T-helper 9 cell (primary cell): ENCODE measurements around the gene STAC2.
A peak's percentile ranks its signal among the peaks of the same experiment; 100 is the strongest.

ENCODE experiments used
- DNase-seq: peaks from one replicate; pipeline ENCODE4 v3.0.0-alpha.2; 2020

The STAC2 gene

GRCh38 chr17:39209317-39210092 is 16.2 kb downstream of the STAC2 start:
- peak; percentile 51 for DNase-seq

GRCh38 chr17:39208893-39209292 is 16.9 kb downstream of the STAC2 start:
- DNase-seq: no peak

- no peak for DNase-seq
These were observed 17.6 kb downstream of the STAC2 start for GRCh38 chr17:39208136-39208535.

- no peak for DNase-seq
These were observed 20.6 kb downstream of the STAC2 start for GRCh38 chr17:39205112-39205526.

GRCh38 chr17:39204245-39204644 is 21.5 kb downstream of the STAC2 start:
- DNase-seq: no peak

GRCh38 chr17:39200957-39201510 is 24.7 kb downstream of the STAC2 start:
- DNase-seq: no peak

- DNase-seq: peak; percentile 73
These were observed 25.5 kb downstream of the STAC2 start, which contains the start of gene RPL19 for GRCh38 chr17:39200070-39200879. TSS of gene RPL19 (plus strand) at chr17:39200283. CDS start at chr17:39200345, 62 bp downstream.

GRCh38 chr17:39199820-39200069 is 26.0 kb downstream of the STAC2 start:
- peak; percentile 76 for DNase-seq

- no peak for DNase-seq
These were observed 27.6 kb downstream of the STAC2 start for GRCh38 chr17:39198186-39198566.

- DNase-seq: peak; percentile 76
These were observed 28.2 kb downstream of the STAC2 start, which contains the start of gene CACNB1 for GRCh38 chr17:39197380-39198185. TSS of gene CACNB1 (minus strand) at chr17:39197669. CDS start at chr17:39197495, 174 bp downstream.

- no peak for DNase-seq
These were observed 28.9 kb downstream of the STAC2 start for GRCh38 chr17:39196808-39197291.

GRCh38 chr17:39196241-39196807 is 29.4 kb downstream of the STAC2 start:
- DNase-seq: no peak

- no peak for DNase-seq
These were observed 30.1 kb downstream of the STAC2 start for GRCh38 chr17:39195568-39196160.

- DNase-seq: no peak
These were observed 30.7 kb downstream of the STAC2 start for GRCh38 chr17:39194985-39195524.

- DNase-seq: no peak
These were observed 31.4 kb downstream of the STAC2 start for GRCh38 chr17:39194089-39194984.

- DNase-seq: no peak
These were observed 32.4 kb downstream of the STAC2 start for GRCh38 chr17:39193346-39193745.

GRCh38 chr17:39192901-39193300 is 32.8 kb downstream of the STAC2 start:
- DNase-seq: no peak

- DNase-seq: no peak
These were observed 33.8 kb downstream of the STAC2 start for GRCh38 chr17:39191750-39192510.

GRCh38 chr17:39187152-39187830 is 38.5 kb downstream of the STAC2 start:
- no peak for DNase-seq
